Liver (tissue), 9 donors: ENCODE results near the gene HLA-DPB1. TPM values are rescaled to one million over a fixed set of nuclear protein-coding genes. Genes with fewer than 3 reads are reported as not detected.

Experiments
- DNase-seq: peaks from one replicate; pipeline ENCODE4 v3.0.0-alpha.2; 2017; ENCODE audit warnings: low spot score
- H3K27ac ChIP-seq, 2 donors: one replicate each; pipeline ENCODE4 v1.7.0; 2013; ENCODE audit warnings: inconsistent platforms in 2 of 2, low read length in 2 of 2, control low read depth in 1 of 2, low read depth in 1 of 2, mild to moderate bottlenecking in 1 of 2
- H3K27me3 ChIP-seq, 4 donors: one replicate each; pipeline versions ENCODE4 v1.6.1 to v1.7.0; 2013; ENCODE audit warnings: low read length in 3 of 4, inconsistent platforms in 1 of 4, mild to moderate bottlenecking in 1 of 4, moderate library complexity in 1 of 4; ENCODE audit not compliant: control insufficient read depth in 4 of 4, insufficient read depth in 4 of 4
- H3K36me3 ChIP-seq, 4 donors: one replicate each; pipeline versions ENCODE4 v1.6.1 to v1.7.0; 2013; ENCODE audit warnings: low read length in 3 of 4, mild to moderate bottlenecking in 3 of 4, low read depth in 1 of 4, moderate library complexity in 1 of 4; ENCODE audit not compliant: control insufficient read depth in 4 of 4, insufficient read depth in 3 of 4
- H3K4me1 ChIP-seq, 4 donors: one replicate each; pipeline versions ENCODE4 v1.6.1 to v1.7.0; 2013; ENCODE audit warnings: low read length in 3 of 4, mild to moderate bottlenecking in 3 of 4, moderate library complexity in 1 of 4; ENCODE audit not compliant: control insufficient read depth in 4 of 4, insufficient read depth in 4 of 4
- H3K4me3 ChIP-seq, 3 donors: one replicate each; pipeline versions ENCODE4 v1.6.1 to v1.7.0; 2013; ENCODE audit warnings: low read length in 3 of 3, control low read depth in 1 of 3, low read depth in 1 of 3, mild to moderate bottlenecking in 1 of 3
- H3K9ac ChIP-seq, 2 donors: one replicate each; pipeline ENCODE4 v1.7.0; 2013; ENCODE audit warnings: low read length in 2 of 2, mild to moderate bottlenecking in 2 of 2, moderate library complexity in 2 of 2, control low read depth in 1 of 2, low read depth in 1 of 2
- H3K9me3 ChIP-seq, 4 donors: one replicate each; pipeline versions ENCODE4 v1.6.1 to v1.7.0; 2013; ENCODE audit warnings: low read length in 3 of 4; ENCODE audit not compliant: control insufficient read depth in 4 of 4
- EGR1 ChIP-seq, 2 donors: IDR thresholded peaks; 2 replicates each; pipeline ENCODE4 v1.6.1; 2016 to 2018; ENCODE audit warnings: antibody characterized with exemption in 2 of 2, low read depth in 2 of 2
- GABPA ChIP-seq, 2 donors: IDR thresholded peaks in 1 of 2; conservative IDR thresholded peaks in 1 of 2; 2 replicates each; pipeline ENCODE4 v1.6.1; 2016; ENCODE audit warnings: antibody characterized with exemption in 2 of 2, mild to moderate bottlenecking in 1 of 2, moderate library complexity in 1 of 2
- JUND ChIP-seq, 2 donors: IDR thresholded peaks; 2 replicates each; pipeline ENCODE4 v1.6.1; 2016; ENCODE audit warnings: antibody characterized with exemption in 2 of 2
- RXRA ChIP-seq, 2 donors: IDR thresholded peaks; 2 replicates each; pipeline ENCODE4 v1.6.1; 2017 to 2018; ENCODE audit warnings: antibody characterized with exemption in 2 of 2, mild to moderate bottlenecking in 1 of 2
- YY1 ChIP-seq: IDR thresholded peaks from 2 replicates; pipeline ENCODE4 v1.6.1; 2016; ENCODE audit warnings: antibody characterized with exemption, mild to moderate bottlenecking
- WGBS: extraction: QIAGEN DNeasy Blood & Tissue Kit; methylation state at CpG from one replicate; pipeline ENCODE4 v1.1.7; 2013; 5-methylcytosine and 5-hydroxymethylcytosine counted together
- polyA plus RNA-seq, 2 donors: library from polyadenylated mRNA; stranded (reverse) in 1 of 2; unstranded in 1 of 2; fragments of 200-250 nt in 1 of 2; fragments of >200 nt in 1 of 2; fragmentation: Nextera tagmentation in 1 of 2; extraction: Ambion mirVana in 1 of 2; gene quantifications; one replicate each; pipeline versions ENCODE4 v1.2.1 to v1.2.3, GENCODE V29; 2013 to 2015
- total RNA-seq, 2 donors: library from RNA; depleted of rRNA; stranded (reverse); fragments of >200 nt; gene quantifications; one replicate each; pipeline ENCODE4 v1.2.3, GENCODE V29; 2014
- TF ChIP-seq, protein P1 (sequence below): IDR thresholded peaks from 2 replicates; pipeline ENCODE4 v1.6.1; 2016; ENCODE audit warnings: antibody characterized with exemption, mild to moderate bottlenecking
- TF ChIP-seq, protein P2 (sequence below): IDR thresholded peaks from 2 replicates; pipeline ENCODE4 v1.6.1; 2016; ENCODE audit warnings: antibody characterized with exemption
- donor health status: healthy.
- donor health status: healthy.
- donor health status: healthy.
- donor health status: healthy.
- donor health status: healthy.

HLA-DPB1 gene
- total and polyA plus RNA-seq, 4 donors: 15.5 to 37.8 (median 24.0) TPM

DNA sequence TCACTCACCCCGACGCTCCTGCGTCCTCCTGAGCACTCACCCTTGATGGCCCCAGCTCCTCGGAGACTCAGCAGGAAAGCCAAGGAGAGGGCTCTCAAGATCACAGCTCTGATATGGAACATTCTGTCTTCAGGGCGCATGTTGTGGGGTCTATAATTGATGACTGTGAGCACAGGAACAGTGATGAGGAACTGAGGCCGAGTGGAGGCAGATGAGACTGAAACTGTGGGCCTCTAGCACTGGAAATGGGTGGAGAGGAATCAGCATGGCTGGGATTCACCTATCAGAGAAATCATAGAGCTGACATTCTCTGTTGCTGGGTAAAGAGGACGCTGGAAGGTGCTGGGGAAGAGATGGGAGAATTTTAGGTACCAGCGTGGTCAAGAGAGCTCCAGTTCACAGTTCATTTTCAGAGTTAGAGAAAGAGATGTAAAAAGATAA is 2.3 kb upstream of the HLA-DPB1 start, which contains the start of gene HLA-DPA1:
HLA-DPA1 (minus strand) TSS at position 219 of the 441 bp plus-strand sequence.
- H3K4me3 ChIP-seq: peak within 1 kb of the TSS in 2 of 3 donors; percentile 34 to 37
- no peak for DNase-seq
- TF ChIP-seq GABPA (IDR thresholded peaks at IDR 0.05 in 1 of 2, conservative IDR thresholded peaks at IDR 0.05 in 1 of 2) (no peak), JUND (IDR thresholded peaks at IDR 0.05) (no peak), RXRA (IDR thresholded peaks at IDR 0.05) (no peak), YY1 (no peak)
- TF ChIP-seq, protein P1, sequence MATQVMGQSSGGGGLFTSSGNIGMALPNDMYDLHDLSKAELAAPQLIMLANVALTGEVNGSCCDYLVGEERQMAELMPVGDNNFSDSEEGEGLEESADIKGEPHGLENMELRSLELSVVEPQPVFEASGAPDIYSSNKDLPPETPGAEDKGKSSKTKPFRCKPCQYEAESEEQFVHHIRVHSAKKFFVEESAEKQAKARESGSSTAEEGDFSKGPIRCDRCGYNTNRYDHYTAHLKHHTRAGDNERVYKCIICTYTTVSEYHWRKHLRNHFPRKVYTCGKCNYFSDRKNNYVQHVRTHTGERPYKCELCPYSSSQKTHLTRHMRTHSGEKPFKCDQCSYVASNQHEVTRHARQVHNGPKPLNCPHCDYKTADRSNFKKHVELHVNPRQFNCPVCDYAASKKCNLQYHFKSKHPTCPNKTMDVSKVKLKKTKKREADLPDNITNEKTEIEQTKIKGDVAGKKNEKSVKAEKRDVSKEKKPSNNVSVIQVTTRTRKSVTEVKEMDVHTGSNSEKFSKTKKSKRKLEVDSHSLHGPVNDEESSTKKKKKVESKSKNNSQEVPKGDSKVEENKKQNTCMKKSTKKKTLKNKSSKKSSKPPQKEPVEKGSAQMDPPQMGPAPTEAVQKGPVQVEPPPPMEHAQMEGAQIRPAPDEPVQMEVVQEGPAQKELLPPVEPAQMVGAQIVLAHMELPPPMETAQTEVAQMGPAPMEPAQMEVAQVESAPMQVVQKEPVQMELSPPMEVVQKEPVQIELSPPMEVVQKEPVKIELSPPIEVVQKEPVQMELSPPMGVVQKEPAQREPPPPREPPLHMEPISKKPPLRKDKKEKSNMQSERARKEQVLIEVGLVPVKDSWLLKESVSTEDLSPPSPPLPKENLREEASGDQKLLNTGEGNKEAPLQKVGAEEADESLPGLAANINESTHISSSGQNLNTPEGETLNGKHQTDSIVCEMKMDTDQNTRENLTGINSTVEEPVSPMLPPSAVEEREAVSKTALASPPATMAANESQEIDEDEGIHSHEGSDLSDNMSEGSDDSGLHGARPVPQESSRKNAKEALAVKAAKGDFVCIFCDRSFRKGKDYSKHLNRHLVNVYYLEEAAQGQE: peak; percentile 25
- peaks cover 0 to under 1% (median 0%) of the 10 kb centered on the region in 4 donors for H3K36me3 ChIP-seq
- no peaks in the 10 kb centered on the region for H3K27me3 ChIP-seq
- H3K9ac ChIP-seq: peak within 1 kb of the TSS in 1 of 2 donors; percentile 76
- no peaks in the 10 kb centered on the region for H3K9me3 ChIP-seq
- H3K4me1 ChIP-seq: no peaks in the 10 kb centered on the region
- peak within 1 kb of the TSS in 1 of 2 donors; percentile 66 for H3K27ac ChIP-seq
- 50% methylated on average over 8 of the region's 8 CpGs for WGBS

DNA sequence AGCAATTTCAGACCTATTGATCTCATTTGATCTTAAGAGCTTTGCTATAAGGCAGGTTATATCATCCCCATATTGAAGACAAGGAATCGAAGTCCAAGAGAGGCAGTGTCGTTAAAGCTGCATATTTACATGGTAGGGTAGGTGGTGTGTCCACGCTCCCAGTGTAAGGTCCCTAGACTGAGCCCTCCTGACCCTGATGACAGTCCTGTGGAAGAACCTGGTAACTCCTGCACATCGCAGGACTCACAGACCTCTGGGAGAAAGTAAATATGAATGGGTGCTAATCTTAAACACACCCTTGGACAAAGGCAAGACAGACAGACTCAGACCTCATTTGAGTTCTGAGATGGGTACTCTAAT is 602 bp upstream of the HLA-DPB1 start:
- WGBS: 67% methylated on average over 4 of the region's 4 CpGs
- Histone ChIP-seq H3K4me1 (peaks cover 0 to 2% (median under 1%) of the 10 kb centered on the region in 4 donors), H3K27ac (peak overlapping the region; percentile 49 to 60), H3K9ac (peak overlapping the region in 1 of 2 donors; percentile 73), H3K36me3 (no peaks in the 10 kb centered on the region), H3K27me3 (no peaks in the 10 kb centered on the region), H3K9me3 (no peaks in the 10 kb centered on the region), H3K4me3 (no peak overlapping the region)
- no peak for DNase-seq
- no peak for TF ChIP-seq YY1
- TF ChIP-seq, protein P2, sequence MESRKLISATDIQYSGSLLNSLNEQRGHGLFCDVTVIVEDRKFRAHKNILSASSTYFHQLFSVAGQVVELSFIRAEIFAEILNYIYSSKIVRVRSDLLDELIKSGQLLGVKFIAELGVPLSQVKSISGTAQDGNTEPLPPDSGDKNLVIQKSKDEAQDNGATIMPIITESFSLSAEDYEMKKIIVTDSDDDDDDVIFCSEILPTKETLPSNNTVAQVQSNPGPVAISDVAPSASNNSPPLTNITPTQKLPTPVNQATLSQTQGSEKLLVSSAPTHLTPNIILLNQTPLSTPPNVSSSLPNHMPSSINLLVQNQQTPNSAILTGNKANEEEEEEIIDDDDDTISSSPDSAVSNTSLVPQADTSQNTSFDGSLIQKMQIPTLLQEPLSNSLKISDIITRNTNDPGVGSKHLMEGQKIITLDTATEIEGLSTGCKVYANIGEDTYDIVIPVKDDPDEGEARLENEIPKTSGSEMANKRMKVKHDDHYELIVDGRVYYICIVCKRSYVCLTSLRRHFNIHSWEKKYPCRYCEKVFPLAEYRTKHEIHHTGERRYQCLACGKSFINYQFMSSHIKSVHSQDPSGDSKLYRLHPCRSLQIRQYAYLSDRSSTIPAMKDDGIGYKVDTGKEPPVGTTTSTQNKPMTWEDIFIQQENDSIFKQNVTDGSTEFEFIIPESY: no peak
- no peak for TF ChIP-seq RXRA (IDR thresholded peaks at IDR 0.05)
- TF ChIP-seq EGR1 (IDR thresholded peaks at IDR 0.05; ENCODE audit: low read depth in 2 of 2): no peak
- TF ChIP-seq, protein P1: no peak
